Measurements from ENCODE around the gene IRAK2.

DNA sequence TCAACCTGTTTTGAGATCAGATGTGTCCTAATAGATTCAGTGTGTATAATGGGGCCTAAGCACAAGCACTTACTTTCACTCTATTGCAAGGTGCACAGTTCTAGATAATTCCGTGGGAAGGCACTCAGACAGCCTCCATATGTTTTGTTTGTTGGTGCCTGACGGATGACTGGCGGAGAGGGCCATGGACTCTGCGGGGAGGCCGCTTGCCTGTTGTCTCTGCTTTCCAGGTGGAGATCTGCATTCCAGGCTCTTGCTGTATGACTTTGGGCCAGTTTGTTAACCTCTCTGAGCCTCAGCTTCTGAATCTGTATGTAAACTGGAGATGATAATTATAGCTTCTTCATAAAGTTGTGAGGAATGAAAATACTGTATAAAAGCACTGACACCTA, 1.5 kb downstream of the IRAK2 start:
- TF ChIP-seq CTCF (IDR thresholded peaks at IDR 0.05; ENCODE audit: low read length) (no peak), EZH2 (IDR thresholded peaks at IDR 0.05; ENCODE audit: borderline replicate concordance, low read length) (no peak)

All from OCI-LY1 (cell line).